Chondrocyte (in vitro differentiated cells): ENCODE results near the gene PTGFRN. TPM values are rescaled to one million over a fixed set of nuclear protein-coding genes. Genes with fewer than 3 reads are reported as not detected.

Source experiments
- DNase-seq: peaks from one replicate; pipeline ENCODE4 v3.0.0; 2021; ENCODE audit warnings: mixed read lengths, low spot score
- H3K27ac Mint-ChIP-seq: one replicate; pipeline ENCODE4 v1.8.0; 2021; ENCODE audit warnings: mild to moderate bottlenecking, moderate library complexity, mixed read lengths; ENCODE audit not compliant: unreplicated experiment
- H3K27me3 Mint-ChIP-seq: 2 replicates; pipeline ENCODE4 v1.8.0; 2021; ENCODE audit warnings: low read depth, mixed read lengths
- H3K36me3 Mint-ChIP-seq: 2 replicates; pipeline ENCODE4 v1.8.0; 2021; ENCODE audit warnings: low read depth, mixed read lengths
- H3K4me1 Mint-ChIP-seq: 2 replicates; pipeline ENCODE4 v1.8.0; 2021; ENCODE audit warnings: low read depth, mild to moderate bottlenecking, mixed read lengths
- H3K4me3 Mint-ChIP-seq: one replicate; pipeline ENCODE4 v1.8.0; 2021; ENCODE audit warnings: mild to moderate bottlenecking, moderate library complexity, mixed read lengths; ENCODE audit not compliant: unreplicated experiment
- H3K9me3 Mint-ChIP-seq: 2 replicates; pipeline ENCODE4 v1.8.0; 2021; ENCODE audit warnings: low read depth, mixed read lengths
- total RNA-seq: library from RNA; stranded (reverse); gene quantifications from 3 replicates; pipeline ENCODE4 v1.2.1, GENCODE V29; 2021
- TF ChIP-seq, protein P1 (sequence below): fragments of 200-600 bp; sonication (generic); IDR thresholded peaks from 2 replicates; pipeline ENCODE4 v1.5.0; 2021; ENCODE audit warnings: antibody characterized with exemption, mild to moderate bottlenecking, moderate library complexity

PTGFRN gene
- total RNA-seq, 1 donor from 2014 or later = 117 TPM

DNA sequence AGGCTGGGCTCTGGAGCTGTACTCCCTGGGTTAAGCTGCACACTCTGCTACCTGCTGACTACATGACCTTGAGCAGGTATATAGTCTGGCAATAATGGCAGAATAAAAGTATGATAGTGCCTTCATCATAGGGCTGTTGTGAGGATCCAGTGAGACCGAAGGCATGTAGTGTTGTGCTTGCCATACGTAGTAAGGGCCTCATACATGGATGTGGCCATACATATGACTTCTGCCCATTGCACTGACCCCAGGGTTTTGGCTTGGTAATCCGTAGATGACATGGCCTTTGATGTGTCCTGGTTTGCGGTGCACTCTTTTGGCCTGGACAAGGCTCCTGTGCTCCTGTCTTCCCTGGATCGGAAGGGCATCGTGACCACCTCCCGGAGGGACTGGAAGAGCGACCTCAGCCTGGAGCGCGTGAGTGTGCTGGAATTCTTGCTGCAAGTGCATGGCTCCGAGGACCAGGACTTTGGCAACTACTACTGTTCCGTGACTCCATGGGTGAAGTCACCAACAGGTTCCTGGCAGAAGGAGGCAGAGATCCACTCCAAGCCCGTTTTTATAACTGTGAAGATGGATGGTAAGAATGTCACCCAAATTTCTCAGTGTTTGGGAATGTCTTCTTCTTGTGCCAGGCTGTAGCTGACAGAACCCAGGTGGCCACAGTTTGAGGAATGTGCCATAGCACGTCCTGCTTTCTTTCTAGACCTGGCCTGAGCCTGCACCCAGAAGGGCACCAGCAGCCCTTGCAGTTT is 74.9 kb downstream of the PTGFRN start:
- peaks cover 3% of the 10 kb centered on the region for H3K9me3 Mint-ChIP-seq

DNA sequence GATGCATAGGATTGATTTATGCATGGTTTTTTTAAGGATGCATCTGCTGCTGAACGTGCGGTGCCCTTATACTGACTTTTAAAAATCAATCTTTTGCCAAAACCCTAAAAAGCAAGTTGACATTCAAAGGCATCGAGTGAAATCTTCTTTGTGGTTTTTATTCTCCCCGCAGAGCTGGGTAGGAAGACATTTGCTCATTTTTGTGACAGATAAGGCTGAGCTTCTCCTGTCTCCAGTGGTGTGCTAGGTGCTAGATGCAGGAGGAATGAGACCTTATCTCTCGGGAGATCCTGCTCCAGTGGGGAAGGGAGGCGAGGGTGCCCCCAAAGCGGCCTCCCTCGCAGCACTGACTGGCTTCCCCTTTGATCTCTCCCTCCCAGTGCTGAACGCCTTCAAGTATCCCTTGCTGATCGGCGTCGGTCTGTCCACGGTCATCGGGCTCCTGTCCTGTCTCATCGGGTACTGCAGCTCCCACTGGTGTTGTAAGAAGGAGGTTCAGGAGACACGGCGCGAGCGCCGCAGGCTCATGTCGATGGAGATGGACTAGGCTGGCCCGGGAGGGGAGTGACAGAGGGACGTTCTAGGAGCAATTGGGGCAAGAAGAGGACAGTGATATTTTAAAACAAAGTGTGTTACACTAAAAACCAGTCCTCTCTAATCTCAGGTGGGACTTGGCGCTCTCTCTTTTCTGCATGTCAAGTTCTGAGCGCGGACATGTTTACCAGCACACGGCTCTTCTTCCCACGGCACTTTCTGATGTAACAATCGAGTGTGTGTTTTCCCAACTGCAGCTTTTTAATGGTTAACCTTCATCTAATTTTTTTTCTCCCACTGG is 76.9 kb downstream of the PTGFRN start:
- Mint-ChIP-seq H3K27me3 (no peaks in the 10 kb centered on the region), H3K36me3 (peaks cover 13% of the 10 kb centered on the region), H3K4me3 (no peak overlapping the region), H3K9me3 (no peaks in the 10 kb centered on the region), H3K4me1 (peaks cover 35% of the 10 kb centered on the region), H3K27ac (no peak overlapping the region)
- TF ChIP-seq, protein P1, sequence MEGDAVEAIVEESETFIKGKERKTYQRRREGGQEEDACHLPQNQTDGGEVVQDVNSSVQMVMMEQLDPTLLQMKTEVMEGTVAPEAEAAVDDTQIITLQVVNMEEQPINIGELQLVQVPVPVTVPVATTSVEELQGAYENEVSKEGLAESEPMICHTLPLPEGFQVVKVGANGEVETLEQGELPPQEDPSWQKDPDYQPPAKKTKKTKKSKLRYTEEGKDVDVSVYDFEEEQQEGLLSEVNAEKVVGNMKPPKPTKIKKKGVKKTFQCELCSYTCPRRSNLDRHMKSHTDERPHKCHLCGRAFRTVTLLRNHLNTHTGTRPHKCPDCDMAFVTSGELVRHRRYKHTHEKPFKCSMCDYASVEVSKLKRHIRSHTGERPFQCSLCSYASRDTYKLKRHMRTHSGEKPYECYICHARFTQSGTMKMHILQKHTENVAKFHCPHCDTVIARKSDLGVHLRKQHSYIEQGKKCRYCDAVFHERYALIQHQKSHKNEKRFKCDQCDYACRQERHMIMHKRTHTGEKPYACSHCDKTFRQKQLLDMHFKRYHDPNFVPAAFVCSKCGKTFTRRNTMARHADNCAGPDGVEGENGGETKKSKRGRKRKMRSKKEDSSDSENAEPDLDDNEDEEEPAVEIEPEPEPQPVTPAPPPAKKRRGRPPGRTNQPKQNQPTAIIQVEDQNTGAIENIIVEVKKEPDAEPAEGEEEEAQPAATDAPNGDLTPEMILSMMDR = no peak
- no peak for DNase-seq

More for the DNA sequence above, 74.9 kb downstream of the PTGFRN start:
- Mint-ChIP-seq H3K4me3 (no peak overlapping the region), H3K27me3 (no peaks in the 10 kb centered on the region), H3K4me1 (peaks cover 17% of the 10 kb centered on the region), H3K27ac (no peak overlapping the region), H3K36me3 (peaks cover 12% of the 10 kb centered on the region)
- DNase-seq = no peak
- TF ChIP-seq, protein P1 = no peak

DNA sequence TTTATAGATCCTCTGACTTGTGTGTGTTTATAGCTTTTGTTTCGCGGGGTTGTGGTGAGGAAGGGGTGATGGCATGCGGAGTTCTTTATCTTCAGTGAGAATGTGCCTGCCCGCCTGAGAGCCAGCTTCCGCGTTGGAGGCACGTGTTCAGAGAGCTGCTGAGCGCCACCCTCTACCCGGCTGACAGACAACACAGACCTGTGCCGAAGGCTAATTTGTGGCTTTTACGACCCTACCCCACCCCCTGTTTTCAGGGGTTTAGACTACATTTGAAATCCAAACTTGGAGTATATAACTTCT is 77.5 kb downstream of the PTGFRN start:
- peaks cover 35% of the 10 kb centered on the region for H3K4me1 Mint-ChIP-seq
- no peak for DNase-seq
- peaks cover 13% of the 10 kb centered on the region for H3K36me3 Mint-ChIP-seq
- TF ChIP-seq, protein P1 = no peak
- no peak overlapping the region for H3K4me3 Mint-ChIP-seq
- H3K27me3 Mint-ChIP-seq = no peaks in the 10 kb centered on the region
- no peak overlapping the region for H3K27ac Mint-ChIP-seq
- H3K9me3 Mint-ChIP-seq = no peaks in the 10 kb centered on the region

GRCh38 chr1:116988248-116988647 is 78.5 kb downstream of the PTGFRN start:
- no peak overlapping the region for H3K4me3 Mint-ChIP-seq
- no peaks in the 10 kb centered on the region for H3K9me3 Mint-ChIP-seq
- H3K4me1 Mint-ChIP-seq = peaks cover 35% of the 10 kb centered on the region
- H3K27ac Mint-ChIP-seq = no peak overlapping the region
- no peaks in the 10 kb centered on the region for H3K27me3 Mint-ChIP-seq
- peaks cover 17% of the 10 kb centered on the region for H3K36me3 Mint-ChIP-seq
- DNase-seq = no peak
- TF ChIP-seq, protein P1 = no peak

DNA sequence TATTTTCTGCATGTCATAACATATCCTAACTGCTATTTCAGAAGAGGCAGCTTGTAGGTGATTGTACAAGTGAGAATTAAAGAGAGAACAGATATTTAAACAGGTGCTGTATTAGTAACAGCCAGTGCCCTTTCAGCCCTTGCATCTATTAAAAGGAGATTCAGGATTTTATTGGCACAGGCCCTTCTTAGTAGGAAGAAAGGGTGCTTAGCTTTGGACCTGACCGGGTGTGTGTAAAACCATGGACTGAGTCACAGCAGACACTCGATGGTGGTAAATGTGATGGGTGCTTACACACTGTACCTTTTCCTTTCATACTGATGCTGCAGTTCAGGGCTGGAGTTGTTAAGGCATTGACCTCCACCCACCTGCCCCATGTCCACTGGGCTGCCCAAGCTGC is 79.2 kb downstream of the PTGFRN start:
- peaks cover 17% of the 10 kb centered on the region for H3K36me3 Mint-ChIP-seq
- H3K4me1 Mint-ChIP-seq = peaks cover 31% of the 10 kb centered on the region
- H3K9me3 Mint-ChIP-seq = no peaks in the 10 kb centered on the region
- no peak overlapping the region for H3K4me3 Mint-ChIP-seq
- TF ChIP-seq, protein P1 = no peak
- no peaks in the 10 kb centered on the region for H3K27me3 Mint-ChIP-seq
- DNase-seq = no peak
- H3K27ac Mint-ChIP-seq = no peak overlapping the region
